NCI-H1694 treated with DMSO at 0.1 percent for 48 hours (cell line): ENCODE results near the gene GABRB2.

Source experiments
- DNase-seq: peaks from one replicate; lab custom pipeline; 2025; lab: John Stamatoyannopoulos, UW

GABRB2 gene

DNA sequence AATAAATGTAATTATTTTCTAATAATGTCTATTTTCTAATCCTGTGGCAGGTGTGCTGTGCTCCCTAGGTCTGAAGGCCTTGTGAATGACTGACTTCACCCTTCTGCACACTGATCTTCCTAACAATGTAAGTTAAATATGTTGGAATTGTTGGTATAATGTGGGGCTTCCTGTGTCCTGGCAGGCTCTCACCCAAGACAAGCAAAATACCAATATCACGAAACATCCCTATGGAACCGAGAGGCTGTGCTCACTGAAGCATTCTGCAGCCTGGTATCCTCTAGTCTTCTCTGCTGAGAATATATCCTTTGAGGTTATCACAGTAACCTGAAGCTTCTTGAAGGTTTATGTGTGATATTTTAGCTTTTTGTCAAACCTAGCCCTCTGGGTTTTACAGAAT lies 159.4 kb downstream of the GABRB2 start:
- DNase-seq, result no peak

DNA sequence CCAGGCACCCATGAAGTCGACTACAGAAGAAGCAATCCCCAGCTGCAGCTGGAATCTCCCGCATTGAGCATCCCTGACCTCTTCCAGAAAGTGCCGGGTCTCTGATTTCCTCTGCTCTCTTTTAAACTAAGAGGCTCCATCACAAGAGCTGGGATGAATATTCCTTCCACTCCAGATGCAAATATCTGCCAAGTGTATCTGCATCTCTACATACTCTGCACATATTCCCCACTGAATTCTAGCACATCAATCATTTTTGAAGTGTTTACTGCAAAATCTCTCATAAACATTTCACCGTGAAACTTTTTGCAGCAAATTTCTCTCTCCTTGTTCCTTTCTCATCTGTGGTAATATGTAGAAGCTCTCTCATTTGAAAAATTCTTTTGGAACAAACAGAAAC lies 161.5 kb downstream of the GABRB2 start:
- no peak for DNase-seq

DNA sequence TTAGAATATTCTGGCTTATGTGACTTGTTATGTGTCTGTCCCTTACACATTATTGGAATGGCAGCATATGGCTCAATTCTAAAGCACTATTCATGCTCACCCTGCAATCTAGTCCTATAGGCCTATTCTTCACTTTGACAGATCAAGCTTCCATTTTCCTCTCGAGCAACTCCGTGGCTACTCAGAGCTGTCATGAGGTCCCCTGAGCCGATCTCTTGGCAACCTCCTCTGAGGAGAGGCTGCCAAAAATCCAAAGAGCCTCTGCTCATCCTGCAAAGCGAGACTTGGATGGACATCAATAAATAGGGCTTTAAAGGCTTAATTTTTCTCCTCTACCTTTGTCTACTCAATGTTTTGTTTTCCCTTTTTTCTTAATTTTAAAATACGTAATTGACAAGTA lies 163.8 kb downstream of the GABRB2 start:
- no peak for DNase-seq

DNA sequence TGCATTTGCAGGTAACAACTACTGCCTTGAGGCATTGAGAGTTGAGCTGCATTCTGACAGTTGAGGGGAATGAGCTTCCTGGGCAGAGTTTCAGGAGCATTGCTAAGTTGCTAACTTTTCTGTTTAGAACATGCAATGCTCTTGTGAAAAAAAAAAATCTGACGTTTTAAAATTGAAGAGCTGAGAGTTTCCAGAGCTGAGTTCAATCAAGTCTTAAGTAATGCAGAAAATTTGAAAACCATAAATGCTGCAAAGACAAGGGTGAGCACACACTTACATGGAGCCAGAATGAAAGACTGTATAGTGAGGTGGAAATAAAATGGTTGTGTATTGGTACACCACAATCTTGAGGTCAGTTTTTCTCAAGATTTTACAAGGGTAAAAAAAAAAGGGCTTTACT lies 166.0 kb downstream of the GABRB2 start:
- DNase-seq, result no peak

DNA sequence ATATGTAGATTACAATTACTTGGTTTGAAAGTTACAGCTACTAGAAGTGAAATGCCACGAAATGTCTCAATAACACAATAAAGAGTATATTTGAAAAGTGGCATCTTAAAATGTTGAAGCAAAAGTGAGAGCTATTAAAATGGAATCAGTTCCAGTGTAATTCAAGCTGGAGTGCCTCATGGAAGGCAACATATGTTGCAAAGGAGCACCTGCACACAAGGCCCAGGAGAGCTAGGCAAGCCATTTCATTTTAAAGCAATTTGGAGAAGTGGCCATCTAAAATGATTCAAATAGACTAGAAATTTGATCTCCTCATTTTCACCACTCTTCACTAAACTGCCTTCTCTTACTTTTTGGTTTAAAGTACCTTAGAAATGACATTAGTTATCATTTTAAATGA lies 167.8 kb downstream of the GABRB2 start:
- DNase-seq, result peak; percentile 10

DNA sequence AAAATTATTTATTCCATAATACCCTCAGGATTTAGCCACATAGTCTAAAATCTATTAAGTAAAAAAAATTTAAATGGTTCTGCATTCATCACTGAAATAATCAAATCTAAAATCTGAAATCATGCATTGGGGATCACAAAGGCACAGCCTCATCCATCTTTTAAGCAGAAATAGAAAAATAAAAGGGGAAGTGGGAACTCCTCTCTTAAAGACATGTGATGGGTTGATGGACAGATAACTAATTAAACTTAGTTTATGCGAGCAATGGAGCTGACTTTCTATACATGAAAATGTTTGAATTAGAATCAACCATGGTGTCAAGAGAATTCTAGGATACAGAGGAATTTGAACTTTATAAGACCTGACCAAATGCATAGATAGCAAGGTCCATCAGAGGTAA lies 170.5 kb downstream of the GABRB2 start:
- DNase-seq, result no peak

DNA sequence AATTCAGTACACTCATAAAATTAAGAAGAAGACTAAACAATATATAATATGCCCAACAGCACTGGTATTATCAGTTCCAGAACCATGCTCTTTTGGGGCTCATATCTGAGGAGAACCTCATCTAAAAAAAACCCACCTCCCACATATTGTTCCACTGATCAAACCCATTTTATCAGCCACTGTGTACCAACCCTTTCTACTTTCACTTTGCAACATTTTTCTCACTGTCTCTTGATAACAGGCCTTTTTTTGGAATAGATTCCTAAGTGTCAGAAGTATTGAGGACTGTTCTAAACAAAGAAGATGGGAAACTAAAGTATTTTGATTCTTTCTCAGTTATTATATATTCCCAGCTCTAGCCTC lies 173.2 kb downstream of the GABRB2 start:
- no peak for DNase-seq

DNA sequence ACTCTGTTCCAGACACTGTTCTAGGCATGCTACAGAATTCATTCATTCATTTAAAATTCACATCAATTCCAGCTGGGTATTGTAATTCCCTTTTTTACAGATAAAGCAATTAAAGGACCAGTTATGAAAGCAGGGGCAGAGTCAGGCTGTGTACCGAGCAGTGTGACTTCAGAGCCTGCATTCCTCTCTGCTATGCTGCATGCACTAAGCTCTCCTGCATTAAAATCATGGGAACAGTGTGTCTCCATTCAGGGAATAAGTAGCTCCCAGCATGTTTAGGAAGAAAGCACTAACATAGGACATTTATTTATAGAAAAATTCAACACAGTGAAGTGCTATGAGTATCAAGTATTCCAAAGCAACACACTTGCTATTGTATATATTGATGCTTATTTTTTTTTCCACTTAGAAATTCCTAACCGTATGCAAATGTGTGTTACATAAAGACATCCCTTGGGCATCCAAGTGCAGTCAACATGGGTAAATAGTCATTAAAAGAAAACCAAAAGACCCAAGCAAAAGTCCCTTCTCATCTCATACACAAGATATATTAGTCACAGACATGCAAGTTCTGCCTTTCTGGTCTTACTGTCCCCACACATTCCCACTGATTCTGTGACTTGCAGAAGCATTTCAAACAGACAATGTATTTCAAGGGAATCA lies 173.7 kb downstream of the GABRB2 start:
- no peak for DNase-seq

DNA sequence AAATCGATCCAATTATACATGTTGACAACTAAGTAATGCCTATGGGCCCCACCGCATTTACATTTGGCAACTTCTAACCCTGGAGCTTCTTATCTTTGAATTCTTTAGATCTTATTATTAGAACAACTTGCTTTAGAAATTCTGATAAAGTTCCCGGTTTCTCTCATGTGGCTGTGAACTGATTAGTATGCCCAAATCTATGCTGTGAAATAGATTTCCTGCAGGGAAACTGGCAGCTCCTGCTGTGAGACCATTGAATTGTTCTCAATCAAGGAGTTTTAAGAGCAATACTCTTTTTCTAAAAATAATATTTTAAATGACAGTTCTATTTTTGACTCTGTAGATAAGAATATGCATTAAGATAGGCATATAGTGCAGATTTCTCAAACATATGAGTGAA lies 177.5 kb downstream of the GABRB2 start:
- no peak for DNase-seq

DNA sequence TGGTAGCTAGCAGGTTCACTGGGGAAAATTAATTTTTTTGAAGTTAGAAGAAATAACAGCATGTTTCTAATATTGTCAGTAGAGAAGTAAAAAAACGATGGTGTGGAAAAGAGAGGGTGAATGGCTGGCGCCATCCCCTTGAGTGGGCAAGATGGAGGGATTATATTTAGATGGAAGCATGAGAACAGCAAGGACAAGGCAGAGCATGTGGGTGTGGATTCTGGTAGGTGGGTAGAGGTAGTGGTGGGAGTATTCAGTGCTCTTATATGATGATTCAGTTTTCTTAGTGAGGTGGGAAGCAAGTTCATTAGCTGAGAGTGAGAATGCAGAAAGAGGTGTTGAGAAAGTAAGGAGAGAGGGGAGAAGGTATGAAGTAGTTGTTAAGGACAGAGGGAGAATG lies 188.1 kb downstream of the GABRB2 start:
- no peak for DNase-seq

DNA sequence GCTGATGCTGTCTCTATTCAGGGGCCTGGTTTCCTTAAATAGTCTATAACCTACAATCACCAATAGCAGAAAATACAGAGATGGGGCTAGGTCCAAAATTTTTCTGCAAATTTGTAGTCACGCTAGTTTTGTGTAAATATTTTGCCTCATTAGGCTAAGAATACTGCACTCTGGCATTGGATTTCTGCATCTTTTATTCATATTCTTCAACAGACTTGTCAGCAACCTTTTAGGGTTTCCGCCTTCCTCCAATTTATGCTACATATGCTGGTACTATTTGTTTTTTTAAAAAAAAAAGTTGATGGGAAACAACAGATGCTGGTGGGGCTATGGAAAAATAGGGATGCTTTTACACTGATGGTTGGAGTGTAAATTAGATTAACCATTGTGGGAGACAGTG lies 202.3 kb downstream of the GABRB2 start:
- DNase-seq, result no peak

DNA sequence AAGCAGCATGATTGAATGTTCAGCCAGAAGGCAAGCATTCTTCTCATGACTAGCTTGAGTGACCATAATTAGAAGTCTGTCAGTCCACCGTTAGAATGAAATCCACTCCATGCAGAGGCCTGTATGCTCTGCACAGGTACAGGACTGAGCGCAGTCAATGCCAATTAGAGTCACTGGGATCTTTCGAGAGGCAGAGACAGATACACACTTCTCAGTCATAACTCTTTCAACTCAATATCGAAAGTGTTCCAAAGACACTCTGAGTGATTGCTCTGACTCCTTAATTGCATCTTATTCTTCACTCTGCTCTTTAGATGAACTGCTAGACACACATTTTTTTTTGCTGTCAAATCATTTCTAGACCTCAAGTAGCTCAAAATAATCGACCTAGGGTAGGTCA lies 203.6 kb downstream of the GABRB2 start:
- no peak for DNase-seq

DNA sequence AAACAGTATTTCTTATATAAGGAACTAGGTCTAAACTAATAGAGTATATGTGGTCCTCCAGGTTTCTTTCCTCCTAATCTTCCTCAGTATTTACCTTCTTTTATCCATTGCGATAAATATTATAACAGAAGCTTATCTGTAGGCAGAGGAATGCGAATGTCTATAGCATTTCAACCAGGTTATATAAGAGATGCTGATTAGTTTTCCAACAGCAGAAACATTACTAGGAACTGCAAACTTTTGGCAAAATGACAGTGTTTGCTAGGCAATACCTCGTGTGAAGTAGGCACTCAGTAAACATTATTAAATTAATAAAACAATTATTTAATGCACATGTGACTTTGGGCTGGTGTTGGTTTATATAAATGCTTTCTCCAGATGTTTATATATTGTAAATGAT lies 206.5 kb downstream of the GABRB2 start:
- DNase-seq, result no peak

DNA sequence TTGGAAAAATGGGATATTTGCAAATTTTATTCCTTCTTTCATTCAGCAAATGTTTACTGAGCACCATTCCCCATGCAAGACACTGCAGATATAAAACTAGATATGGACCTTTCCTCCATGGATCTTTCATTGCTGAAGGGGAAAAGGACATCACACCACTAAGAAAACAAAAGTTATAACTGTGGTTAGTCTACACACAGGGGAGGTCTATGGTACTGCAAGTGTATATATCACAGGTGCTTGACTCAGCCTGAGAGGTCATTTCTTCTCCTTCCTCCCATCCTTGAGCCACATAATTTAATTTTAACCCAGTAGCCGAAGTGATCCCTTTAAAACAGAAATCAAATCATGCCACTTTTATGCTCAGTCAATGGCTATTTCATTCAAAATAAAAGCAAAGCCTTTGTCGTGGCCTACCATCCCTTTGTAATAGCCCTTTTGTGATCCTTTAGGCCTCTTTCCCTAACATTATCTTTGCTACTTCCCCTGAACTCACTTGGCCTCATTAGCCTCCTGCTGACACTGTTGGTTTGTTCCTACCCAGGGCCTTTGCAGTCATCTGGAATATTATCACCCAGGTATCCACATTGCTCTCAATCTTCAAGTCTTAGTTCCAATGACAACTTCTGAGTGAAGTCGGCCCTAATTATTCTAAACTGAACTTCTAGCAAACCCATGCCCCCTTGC lies 213.2 kb downstream of the GABRB2 start:
- no peak for DNase-seq

DNA sequence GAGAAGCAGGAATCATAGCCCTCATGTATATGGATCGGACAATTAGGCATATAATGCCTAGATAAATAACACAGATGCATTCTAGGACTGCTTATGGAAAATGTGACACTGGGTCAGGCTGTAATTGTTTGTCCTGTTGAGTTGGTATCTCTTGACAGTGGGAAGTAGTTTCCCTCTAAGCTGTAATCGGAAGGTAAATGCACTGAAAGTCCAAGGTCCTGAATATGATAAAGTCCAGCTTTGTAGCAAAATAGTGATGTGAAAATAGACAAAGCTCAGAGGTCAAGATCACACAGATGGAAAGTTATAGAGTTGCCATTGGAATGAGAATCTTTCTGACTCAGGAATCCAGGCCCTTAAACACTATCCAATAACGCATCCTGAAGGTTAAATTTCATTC lies 214.2 kb downstream of the GABRB2 start:
- no peak for DNase-seq

DNA sequence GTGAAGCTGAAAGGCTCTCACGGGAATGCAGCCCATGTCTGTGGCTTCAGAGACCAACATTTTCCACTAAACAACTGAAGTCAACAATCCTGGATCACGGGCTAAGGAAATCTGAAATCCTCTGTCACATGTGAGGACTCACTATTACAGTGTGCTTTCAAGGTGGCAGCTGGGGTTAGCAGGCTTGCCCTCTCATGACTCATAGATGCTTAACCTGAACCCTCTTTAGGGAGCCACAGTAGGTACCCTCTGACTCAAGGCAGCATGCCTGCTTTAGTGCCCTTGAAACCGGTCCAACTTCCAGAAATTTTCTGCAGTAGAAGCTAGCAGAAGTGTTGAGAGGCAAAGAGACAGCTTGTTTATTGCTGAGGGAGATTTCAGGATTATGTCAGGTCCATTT lies 232.5 kb downstream of the GABRB2 start:
- no peak for DNase-seq

DNA sequence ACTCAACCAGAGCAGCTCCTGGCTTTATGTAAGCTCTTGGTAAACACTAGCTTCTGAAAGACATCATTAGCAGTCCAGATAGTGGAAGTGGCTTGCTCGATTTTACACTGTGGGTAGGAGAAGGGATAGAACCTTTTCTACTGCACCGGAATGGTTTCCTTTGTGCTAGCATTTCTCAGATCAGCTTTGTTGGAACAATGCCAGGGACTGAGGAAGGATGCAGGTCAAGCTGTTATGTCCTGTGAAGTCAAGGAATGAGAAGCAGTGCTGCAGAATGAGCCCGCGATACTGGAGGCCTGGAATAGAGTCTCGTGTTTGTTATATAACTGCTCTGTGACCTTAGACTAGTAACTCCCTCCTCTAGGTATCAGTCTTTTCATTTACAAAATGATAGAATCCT lies 233.6 kb downstream of the GABRB2 start:
- DNase-seq, result no peak

DNA sequence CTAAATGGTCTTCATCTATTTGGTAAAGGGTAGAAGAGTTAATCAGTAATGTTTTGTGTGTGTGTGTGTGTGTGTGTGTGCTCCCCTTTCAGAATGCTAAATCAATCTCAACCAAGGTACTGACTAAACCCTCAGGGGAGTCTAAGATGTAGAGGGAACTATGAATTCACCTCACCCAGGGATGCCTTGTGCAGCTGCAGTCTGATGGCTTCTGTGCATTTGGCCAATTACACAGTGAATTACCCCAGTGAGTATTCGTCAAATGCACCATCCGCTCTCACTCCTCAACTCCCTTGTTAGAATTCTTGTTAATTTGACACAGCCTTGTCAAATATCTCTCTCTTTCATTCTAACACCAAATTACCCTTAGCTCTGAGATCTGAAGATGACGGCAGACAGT lies 234.6 kb downstream of the GABRB2 start:
- DNase-seq, result no peak

DNA sequence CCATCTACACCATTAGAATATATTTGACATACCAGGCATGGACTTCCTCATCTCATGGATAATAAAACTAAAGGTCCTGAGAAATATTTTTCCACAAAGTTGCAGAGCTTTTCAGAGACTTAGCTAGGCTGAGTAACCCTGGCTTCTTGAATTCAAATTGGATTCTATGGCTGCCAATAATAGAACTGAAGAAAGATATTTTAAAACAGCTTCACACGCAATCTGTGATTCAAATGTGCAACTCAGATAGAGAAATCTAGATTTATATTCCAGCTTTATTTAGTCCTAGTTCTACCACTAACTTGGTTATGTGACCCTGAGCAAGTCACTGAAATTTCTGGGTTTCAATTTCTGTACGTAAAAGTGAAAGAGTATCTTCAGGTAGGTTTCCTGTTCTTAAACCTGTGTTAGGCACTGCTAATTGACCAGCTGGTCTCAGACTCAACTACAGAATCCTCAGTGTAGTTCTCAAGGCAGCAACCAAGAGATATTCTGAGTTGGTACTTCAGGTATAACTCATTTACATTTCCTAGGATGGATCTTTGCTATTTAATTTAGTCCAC lies 235.3 kb downstream of the GABRB2 start:
- DNase-seq, result no peak

DNA sequence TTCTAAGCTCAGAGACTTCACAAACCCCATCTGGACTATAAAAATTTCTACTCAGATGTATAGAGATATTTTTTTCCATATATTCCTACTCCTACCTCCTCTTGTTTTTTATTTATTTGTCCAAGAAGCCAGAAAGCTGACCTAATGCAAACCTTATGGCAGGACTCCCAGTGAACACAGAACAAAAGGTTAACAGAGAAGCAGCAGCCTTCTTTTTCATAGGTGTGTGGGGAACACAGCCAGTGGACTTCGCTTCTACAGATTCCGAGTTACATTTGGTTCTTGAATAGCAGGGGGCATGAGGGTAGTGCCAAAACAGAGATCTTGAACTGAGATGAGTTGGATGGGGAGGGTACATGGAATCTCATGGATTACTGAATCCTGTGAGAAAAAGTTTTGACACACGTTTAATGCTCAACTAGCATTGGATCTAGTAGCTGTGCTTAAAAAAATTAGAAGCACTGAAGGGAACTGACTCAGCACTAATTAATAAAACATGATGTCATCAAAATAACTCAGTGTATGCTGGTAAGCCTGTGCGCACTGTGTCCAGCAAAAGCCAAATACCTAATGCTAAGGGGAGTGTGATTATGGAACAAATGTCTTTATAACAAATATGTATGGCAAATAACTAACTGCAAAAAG lies 240.1 kb downstream of the GABRB2 start:
- DNase-seq, result no peak

DNA sequence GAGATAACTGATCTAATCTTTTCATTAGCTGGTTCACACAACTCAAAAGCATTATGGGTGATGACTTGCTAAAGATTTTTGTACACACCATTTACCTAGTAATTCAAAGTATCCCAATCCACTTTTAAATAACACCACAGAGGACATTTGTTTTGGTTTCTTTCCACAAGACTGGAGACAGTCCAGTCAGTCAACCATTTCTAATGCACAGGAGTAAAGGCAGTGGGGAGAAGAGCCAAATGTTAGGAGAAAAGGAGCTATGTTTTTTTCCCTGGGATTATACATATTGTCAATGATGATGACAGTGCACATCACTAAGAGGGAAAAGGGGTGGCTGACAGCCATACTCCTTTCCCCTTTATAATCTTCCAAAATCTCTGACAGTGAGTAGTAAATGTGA lies 240.9 kb downstream of the GABRB2 start:
- DNase-seq, result no peak

DNA sequence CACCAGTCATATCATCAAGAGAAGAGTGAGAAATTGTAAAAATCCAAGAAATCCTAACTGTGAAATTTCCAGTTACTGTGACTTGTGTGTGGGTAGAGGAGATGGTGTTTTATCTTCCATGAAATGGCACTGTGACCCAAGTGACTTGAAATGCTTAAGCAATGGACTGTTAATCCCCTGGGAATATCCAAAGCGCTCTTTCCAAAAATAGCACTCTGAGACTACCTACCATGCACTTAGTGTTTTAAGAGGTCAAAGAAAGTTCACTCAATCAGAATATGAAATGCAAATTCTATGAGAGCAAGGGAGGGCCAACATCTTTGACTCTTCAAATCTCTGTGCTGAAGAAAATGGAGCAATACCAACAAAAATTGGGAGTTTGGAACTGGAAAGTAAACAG lies 244.0 kb downstream of the GABRB2 start:
- no peak for DNase-seq

DNA sequence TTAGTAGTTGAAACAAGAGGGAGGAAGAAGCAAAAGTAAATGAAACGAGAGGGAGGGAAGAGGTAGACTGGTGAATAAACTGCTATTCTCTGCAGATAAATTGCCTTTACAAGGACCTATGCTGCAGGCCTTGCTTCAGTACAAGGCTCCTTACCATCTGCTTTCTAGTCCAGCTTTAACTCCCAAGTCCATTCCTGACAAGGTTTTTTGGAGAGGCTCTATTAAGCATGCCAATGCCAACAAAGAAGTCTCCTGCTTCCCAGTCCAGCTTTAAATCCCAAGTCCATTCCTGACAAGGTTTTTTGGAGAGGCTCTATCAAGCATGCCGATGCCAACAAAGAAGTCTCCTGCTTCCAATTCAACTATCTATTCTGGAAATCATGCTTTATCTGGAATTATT lies 244.9 kb downstream of the GABRB2 start:
- DNase-seq, result no peak
